SU-DHL-6 (cell line): ENCODE measurements around the gene MTF2.

ENCODE experiments used
- CTCF ChIP-seq: fragments of 200-600 bp; sonication (generic); IDR thresholded peaks from one replicate; pipeline ENCODE4 v1.5.1; 2017; ENCODE audit warnings: antibody characterized with exemption, mild to moderate bottlenecking, low read length, moderate library complexity; ENCODE audit not compliant: insufficient read depth, poor library complexity, severe bottlenecking
- EZH2phosphoT487 ChIP-seq: fragments of 200-600 bp; sonication (generic), shearing (Covaris generic); conservative IDR thresholded peaks from 2 replicates; pipeline ENCODE4 v1.6.1; 2018; ENCODE audit warnings: mild to moderate bottlenecking, antibody characterized with exemption, low read length, moderate library complexity, mixed read lengths

GRCh38 chr1:93152835-93153234 is 73.8 kb downstream of the MTF2 start:
- TF ChIP-seq CTCF: no peak
- TF ChIP-seq EZH2phosphoT487: no peak
